NT2/D1 (cell line): Measurements from ENCODE around the gene HSBP1.

ENCODE experiments used
- DNase-seq: peaks from one replicate; pipeline ENCODE4 v3.0.0-alpha.2; 2011; ENCODE audit warnings: low read depth, low spot score
- H3K27me3 ChIP-seq: 2 replicates; pipeline ENCODE4 v1.6.0; 2011; ENCODE audit warnings: mild to moderate bottlenecking; ENCODE audit not compliant: insufficient read length, insufficient read depth
- H3K36me3 ChIP-seq: 2 replicates; pipeline ENCODE4 v1.6.1; 2011; ENCODE audit warnings: mild to moderate bottlenecking, low read length, mixed read lengths; ENCODE audit not compliant: insufficient read depth, insufficient read length
- H3K4me1 ChIP-seq: 2 replicates; pipeline ENCODE4 v1.5.1; 2011; ENCODE audit not compliant: insufficient read depth, insufficient read length
- H3K4me3 ChIP-seq: 2 replicates; pipeline ENCODE4 v1.5.1; 2011; ENCODE audit warnings: low read depth; ENCODE audit not compliant: insufficient read length
- H3K9ac ChIP-seq: 2 replicates; pipeline ENCODE4 v1.6.0; 2011; ENCODE audit warnings: low read depth; ENCODE audit not compliant: insufficient read length
- H3K9me3 ChIP-seq: 2 replicates; pipeline ENCODE4 v1.5.1; 2011; ENCODE audit warnings: mild to moderate bottlenecking, low read length; ENCODE audit not compliant: insufficient read depth
- SUZ12 ChIP-seq: IDR thresholded peaks from 2 replicates; pipeline ENCODE4 v1.6.1; 2011; ENCODE audit not compliant: insufficient read length, insufficient read depth; ENCODE audit errors: extremely low read depth
- YY1 ChIP-seq: IDR thresholded peaks from 2 replicates; pipeline ENCODE4 v1.6.1; 2011; ENCODE audit not compliant: insufficient read length, insufficient read depth
- ZNF274 ChIP-seq: IDR thresholded peaks from 2 replicates; pipeline ENCODE4 v1.6.1; 2011; ENCODE audit warnings: mild to moderate bottlenecking, low read depth, low read length

The HSBP1 gene

GRCh38 chr16:83803811-83804210 lies 4.0 kb upstream of the HSBP1 start:
- H3K4me3 ChIP-seq = no peak overlapping the region
- no peak for DNase-seq
- peaks cover 3% of the 10 kb centered on the region for H3K36me3 ChIP-seq
- TF ChIP-seq ZNF274 (no peak), SUZ12 (no peak), YY1 (no peak)
- no peaks in the 10 kb centered on the region for H3K4me1 ChIP-seq
- no peaks in the 10 kb centered on the region for H3K9me3 ChIP-seq
- no peak overlapping the region for H3K9ac ChIP-seq
- H3K27me3 ChIP-seq = no peaks in the 10 kb centered on the region

GRCh38 chr16:83804366-83804765 lies 3.4 kb upstream of the HSBP1 start:
- Histone ChIP-seq H3K27me3 (no peaks in the 10 kb centered on the region), H3K4me3 (no peak overlapping the region), H3K9me3 (no peaks in the 10 kb centered on the region), H3K36me3 (peaks cover 4% of the 10 kb centered on the region), H3K9ac (no peak overlapping the region), H3K4me1 (no peaks in the 10 kb centered on the region)
- TF ChIP-seq YY1 (no peak), SUZ12 (no peak), ZNF274 (no peak)
- no peak for DNase-seq

- no peak for DNase-seq
- H3K36me3 ChIP-seq = peaks cover 19% of the 10 kb centered on the region
- no peaks in the 10 kb centered on the region for H3K27me3 ChIP-seq
- H3K4me3 ChIP-seq = no peak overlapping the region
- no peaks in the 10 kb centered on the region for H3K4me1 ChIP-seq
- no peaks in the 10 kb centered on the region for H3K9me3 ChIP-seq
- H3K9ac ChIP-seq = no peak overlapping the region
- no peak for TF ChIP-seq YY1
- no peak for TF ChIP-seq SUZ12
- TF ChIP-seq ZNF274 = no peak
Observed at GRCh38 chr16:83806036-83806435, 1.7 kb upstream of the HSBP1 start.

GRCh38 chr16:83806731-83807130 lies 1.0 kb upstream of the HSBP1 start:
- Histone ChIP-seq H3K27me3 (no peaks in the 10 kb centered on the region), H3K9ac (no peak overlapping the region), H3K4me3 (no peak overlapping the region), H3K36me3 (peaks cover 26% of the 10 kb centered on the region), H3K4me1 (no peaks in the 10 kb centered on the region), H3K9me3 (no peaks in the 10 kb centered on the region)
- TF ChIP-seq YY1 (no peak), ZNF274 (no peak), SUZ12 (no peak)
- DNase-seq = no peak

- TF ChIP-seq YY1 (no peak), ZNF274 (no peak), SUZ12 (no peak)
- no peak overlapping the region for H3K9ac ChIP-seq
Observed at GRCh38 chr16:83807327-83807709, 460 bp upstream of the HSBP1 start.

GRCh38 chr16:83808573-83809014 lies 816 bp downstream of the HSBP1 start:
- TF ChIP-seq YY1 (no peak), SUZ12 (no peak), ZNF274 (no peak)
- Histone ChIP-seq H3K9ac (peak overlapping the region; percentile 94), H3K36me3 (peaks cover 40% of the 10 kb centered on the region), H3K9me3 (no peaks in the 10 kb centered on the region), H3K27me3 (no peaks in the 10 kb centered on the region), H3K4me1 (no peaks in the 10 kb centered on the region), H3K4me3 (peak overlapping the region; percentile 96)
- DNase-seq = no peak

More at GRCh38 chr16:83807327-83807709, 460 bp upstream of the HSBP1 start:
- no peaks in the 10 kb centered on the region for H3K4me1 ChIP-seq
- H3K36me3 ChIP-seq = peaks cover 31% of the 10 kb centered on the region
- no peak for DNase-seq
- H3K4me3 ChIP-seq = no peak overlapping the region
- no peaks in the 10 kb centered on the region for H3K27me3 ChIP-seq
- H3K9me3 ChIP-seq = no peaks in the 10 kb centered on the region

- TF ChIP-seq ZNF274 = no peak
- TF ChIP-seq YY1 = no peak
- no peak for TF ChIP-seq SUZ12
- Histone ChIP-seq H3K36me3 (peaks cover 40% of the 10 kb centered on the region), H3K4me1 (no peaks in the 10 kb centered on the region), H3K27me3 (no peaks in the 10 kb centered on the region), H3K9ac (peak overlapping the region; percentile 94), H3K4me3 (peak overlapping the region; percentile 96), H3K9me3 (no peaks in the 10 kb centered on the region)
- no peak for DNase-seq
Observed at GRCh38 chr16:83809092-83809491, 1.3 kb downstream of the HSBP1 start.

GRCh38 chr16:83810901-83811300 lies 3.1 kb downstream of the HSBP1 start:
- Histone ChIP-seq H3K4me1 (peaks cover 2% of the 10 kb centered on the region), H3K27me3 (no peaks in the 10 kb centered on the region), H3K9me3 (no peaks in the 10 kb centered on the region), H3K36me3 (peaks cover 40% of the 10 kb centered on the region), H3K4me3 (no peak overlapping the region), H3K9ac (no peak overlapping the region)
- TF ChIP-seq SUZ12 = no peak
- TF ChIP-seq ZNF274 = no peak
- TF ChIP-seq YY1 = no peak
- no peak for DNase-seq
